ENCODE results near the gene MACROH2A1. TPM values are rescaled to one million over a fixed set of nuclear protein-coding genes. Genes with fewer than 3 reads are reported as not detected.

MACROH2A1 gene
- total and polyA plus RNA-seq, 9 of the 15 experiments (the other 6 are each of a cell fraction or from before 2014, with no cell fraction given), result 44.9 to 289 (median 193) TPM

- TF ChIP-seq ELF2 (CRISPR knock-in tag; IDR thresholded peaks at IDR 0.05) (no peak), NCOA2 (IDR thresholded peaks at IDR 0.05; ENCODE audit: partially characterized antibody in 2 of 2) (no peak), ZFPM2 (CRISPR knock-in tag; IDR thresholded peaks at IDR 0.05) (no peak), PPARD (CRISPR knock-in tag; IDR thresholded peaks at IDR 0.05) (no peak), MXI1 (IDR thresholded peaks at IDR 0.05; ENCODE audit: low read depth, low read length) (no peak), ILK (tag; IDR thresholded peaks at IDR 0.05; ENCODE audit: borderline replicate concordance, low read depth) (no peak), CHD2 (IDR thresholded peaks at IDR 0.05; ENCODE audit: low read depth, low read length) (no peak), TBL1XR1 (IDR thresholded peaks at IDR 0.05; ENCODE audit: low read length in 2 of 2) (no peak), MAZ (CRISPR knock-in tag; conservative IDR thresholded peaks at IDR 0.05 in 1 of 2, IDR thresholded peaks at IDR 0.05 in 1 of 2) (no peak)
- TF ChIP-seq, protein P1, sequence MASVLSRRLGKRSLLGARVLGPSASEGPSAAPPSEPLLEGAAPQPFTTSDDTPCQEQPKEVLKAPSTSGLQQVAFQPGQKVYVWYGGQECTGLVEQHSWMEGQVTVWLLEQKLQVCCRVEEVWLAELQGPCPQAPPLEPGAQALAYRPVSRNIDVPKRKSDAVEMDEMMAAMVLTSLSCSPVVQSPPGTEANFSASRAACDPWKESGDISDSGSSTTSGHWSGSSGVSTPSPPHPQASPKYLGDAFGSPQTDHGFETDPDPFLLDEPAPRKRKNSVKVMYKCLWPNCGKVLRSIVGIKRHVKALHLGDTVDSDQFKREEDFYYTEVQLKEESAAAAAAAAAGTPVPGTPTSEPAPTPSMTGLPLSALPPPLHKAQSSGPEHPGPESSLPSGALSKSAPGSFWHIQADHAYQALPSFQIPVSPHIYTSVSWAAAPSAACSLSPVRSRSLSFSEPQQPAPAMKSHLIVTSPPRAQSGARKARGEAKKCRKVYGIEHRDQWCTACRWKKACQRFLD (CRISPR knock-in tag; IDR thresholded peaks at IDR 0.05), result no peak
These were observed 76.8 kb downstream of the MACROH2A1 start (continued) for GRCh38 chr5:135322271-135322670.

Measured in K562 (cell line).